GM12864 (cell line): ENCODE results near the gene GKN2.

Experiments
- DNase-seq: peaks from one replicate; pipeline ENCODE4 v3.0.0-alpha.2; 2011; ENCODE audit warnings: low read depth
- H3K4me3 ChIP-seq: 2 replicates; pipeline ENCODE4 v1.5.1; 2011; ENCODE audit warnings: mild to moderate bottlenecking, low read depth, low read length, control low read depth
- TF ChIP-seq, protein P1 (sequence below): IDR thresholded peaks from 2 replicates; pipeline ENCODE4 v1.5.1; 2011; ENCODE audit warnings: low read depth, mild to moderate bottlenecking, moderate library complexity, low read length, control low read depth, inconsistent platforms; ENCODE audit errors: missing control alignments

GKN2 gene

DNA sequence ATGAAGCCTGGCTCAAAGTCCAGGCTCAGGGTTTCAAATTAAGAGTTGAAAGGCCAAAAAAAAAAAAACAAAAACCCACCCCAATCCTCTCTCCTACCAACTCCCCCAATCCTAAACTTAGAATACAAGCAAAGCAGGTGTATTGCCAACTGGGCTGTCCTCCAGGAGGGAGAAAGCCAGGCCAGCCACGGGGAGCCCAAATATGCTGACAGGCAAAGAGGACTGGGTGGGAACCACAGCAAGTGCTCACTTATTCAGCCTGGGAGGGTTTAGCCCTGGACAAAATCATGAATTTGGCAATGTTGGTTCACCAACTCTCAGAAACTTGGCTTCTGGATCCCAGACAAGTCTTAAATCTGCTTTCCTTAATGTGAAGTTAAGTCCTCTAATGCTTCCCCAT is 36.5 kb downstream of the GKN2 start:
- TF ChIP-seq, protein P1, sequence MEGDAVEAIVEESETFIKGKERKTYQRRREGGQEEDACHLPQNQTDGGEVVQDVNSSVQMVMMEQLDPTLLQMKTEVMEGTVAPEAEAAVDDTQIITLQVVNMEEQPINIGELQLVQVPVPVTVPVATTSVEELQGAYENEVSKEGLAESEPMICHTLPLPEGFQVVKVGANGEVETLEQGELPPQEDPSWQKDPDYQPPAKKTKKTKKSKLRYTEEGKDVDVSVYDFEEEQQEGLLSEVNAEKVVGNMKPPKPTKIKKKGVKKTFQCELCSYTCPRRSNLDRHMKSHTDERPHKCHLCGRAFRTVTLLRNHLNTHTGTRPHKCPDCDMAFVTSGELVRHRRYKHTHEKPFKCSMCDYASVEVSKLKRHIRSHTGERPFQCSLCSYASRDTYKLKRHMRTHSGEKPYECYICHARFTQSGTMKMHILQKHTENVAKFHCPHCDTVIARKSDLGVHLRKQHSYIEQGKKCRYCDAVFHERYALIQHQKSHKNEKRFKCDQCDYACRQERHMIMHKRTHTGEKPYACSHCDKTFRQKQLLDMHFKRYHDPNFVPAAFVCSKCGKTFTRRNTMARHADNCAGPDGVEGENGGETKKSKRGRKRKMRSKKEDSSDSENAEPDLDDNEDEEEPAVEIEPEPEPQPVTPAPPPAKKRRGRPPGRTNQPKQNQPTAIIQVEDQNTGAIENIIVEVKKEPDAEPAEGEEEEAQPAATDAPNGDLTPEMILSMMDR = no peak
- H3K4me3 ChIP-seq = no peak overlapping the region
- no peak for DNase-seq

DNA sequence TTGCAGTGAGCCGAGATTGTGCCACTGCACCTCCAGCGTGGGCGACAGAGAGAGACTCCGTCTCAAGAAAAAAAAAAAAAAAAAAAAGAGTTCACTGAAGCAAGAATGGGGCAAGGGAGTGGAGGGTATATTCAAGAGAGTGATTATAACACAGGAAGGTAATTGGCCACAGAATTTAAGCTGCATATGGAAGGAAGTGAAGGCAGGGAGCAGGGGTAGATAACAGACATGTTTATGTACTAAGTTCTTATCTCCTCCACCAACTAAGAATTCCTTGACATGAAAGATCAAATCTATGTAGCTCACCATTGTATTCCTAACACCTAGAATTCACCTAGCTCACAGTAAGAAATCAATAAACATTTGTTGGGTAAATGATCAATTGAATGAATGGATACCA is 37.3 kb downstream of the GKN2 start:
- no peak overlapping the region for H3K4me3 ChIP-seq
- TF ChIP-seq, protein P1 = no peak
- DNase-seq = no peak

GRCh38 chr2:68913359-68913758 is 39.3 kb downstream of the GKN2 start:
- H3K4me3 ChIP-seq = no peak overlapping the region
- TF ChIP-seq, protein P1 = no peak
- DNase-seq = no peak

GRCh38 chr2:68912732-68913131 is 40.0 kb downstream of the GKN2 start:
- no peak for DNase-seq
- TF ChIP-seq, protein P1 = no peak

GRCh38 chr2:68912111-68912510 is 40.6 kb downstream of the GKN2 start:
- DNase-seq = no peak
- TF ChIP-seq, protein P1 = no peak
- no peak overlapping the region for H3K4me3 ChIP-seq

More at GRCh38 chr2:68912732-68913131, 40.0 kb downstream of the GKN2 start:
- H3K4me3 ChIP-seq = no peak overlapping the region

- no peak overlapping the region for H3K4me3 ChIP-seq
- no peak for DNase-seq
- TF ChIP-seq, protein P1 = no peak
Observed at GRCh38 chr2:68911709-68912108, 41.0 kb downstream of the GKN2 start.

GRCh38 chr2:68911246-68911645 is 41.4 kb downstream of the GKN2 start:
- DNase-seq = no peak
- H3K4me3 ChIP-seq = no peak overlapping the region
- TF ChIP-seq, protein P1 = no peak
